OCI-LY7 (cell line): ENCODE measurements around the gene SPRYD7.

Experiments used
- CTCF ChIP-seq: fragments of 200-600 bp; sonication (generic); conservative IDR thresholded peaks from 2 replicates; pipeline ENCODE4 v1.5.1; 2014; ENCODE audit warnings: mild to moderate bottlenecking, antibody characterized with exemption, low read length, moderate library complexity, mixed read lengths
- EZH2phosphoT487 ChIP-seq: fragments of 200-600 bp; sonication (generic); IDR thresholded peaks from 2 replicates; pipeline ENCODE4 v1.6.1; 2018; ENCODE audit warnings: low read depth, borderline replicate concordance, mild to moderate bottlenecking, mixed run types, antibody characterized with exemption, low read length, moderate library complexity, mixed read lengths

GRCh38 chr13:49951754-49952535, 15.8 kb upstream of the SPRYD7 start:
- TF ChIP-seq CTCF = no peak
- TF ChIP-seq EZH2phosphoT487 = no peak
